ENCODE measurements around the gene PCNX3.
"Not testable (repeated sequence)": the region's sequence is repeated elsewhere in the genome, so short reads cannot be mapped to it uniquely, and the experiment has no call there.

The PCNX3 gene

GRCh38 chr11:65660038-65660437, 44.5 kb downstream of the PCNX3 start:
- H3K27me3 ChIP-seq (ENCODE audit: low read depth), result no peaks in the 10 kb centered on the region
- H3K4me1 ChIP-seq, result peaks cover 3% of the 10 kb centered on the region
- no peak overlapping the region for H3K4me3 ChIP-seq
- no peak for DNase-seq (ENCODE audit: low spot score in 2 of 2)
- in situ Hi-C loops (cut with MboI; ENCODE audit: low sequenced_read_pairs), result no loop called here
- no peaks in the 10 kb centered on the region for H3K9me3 ChIP-seq
- H3K36me3 ChIP-seq (replicated peaks), result peaks cover 63% of the 10 kb centered on the region

GRCh38 chr11:65660908-65661307, 45.3 kb downstream of the PCNX3 start:
- in situ Hi-C loops (cut with MboI; ENCODE audit: low sequenced_read_pairs); H3K27me3 ChIP-seq (ENCODE audit: low read depth); DNase-seq (ENCODE audit: low spot score in 2 of 2); H3K4me3 ChIP-seq; H3K9me3 ChIP-seq; H3K4me1 ChIP-seq: not testable (repeated sequence)
- H3K36me3 ChIP-seq (replicated peaks), result peaks cover 54% of the 10 kb centered on the region

GRCh38 chr11:65661599-65662246, 46.1 kb downstream of the PCNX3 start:
- Histone ChIP-seq H3K27me3 (ENCODE audit: low read depth) (no peaks in the 10 kb centered on the region), H3K36me3 (replicated peaks) (peaks cover 47% of the 10 kb centered on the region), H3K4me1 (peaks cover 3% of the 10 kb centered on the region), H3K4me3 (peak overlapping the region; percentile 79), H3K9me3 (no peaks in the 10 kb centered on the region)
- in situ Hi-C loops (cut with MboI; ENCODE audit: low sequenced_read_pairs), result no loop called here
- DNase-seq (ENCODE audit: low spot score in 2 of 2), result no peak

GRCh38 chr11:65662247-65662798, 46.7 kb downstream of the PCNX3 start:
- Histone ChIP-seq H3K36me3 (replicated peaks) (peaks cover 41% of the 10 kb centered on the region), H3K27me3 (ENCODE audit: low read depth) (no peaks in the 10 kb centered on the region), H3K9me3 (no peaks in the 10 kb centered on the region), H3K4me3 (peak overlapping the region; percentile 79), H3K4me1 (peaks cover 3% of the 10 kb centered on the region)
- in situ Hi-C loops (cut with MboI; ENCODE audit: low sequenced_read_pairs), result no loop called here
- DNase-seq (ENCODE audit: low spot score in 2 of 2), result no peak

GRCh38 chr11:65662799-65663638, 47.4 kb downstream of the PCNX3 start, which contains the start of gene RELA:
TSS of gene RELA (minus strand) at chr11:65662916. CDS start at chr11:65662832, 84 bp downstream.
- no peaks in the 10 kb centered on the region for H3K27me3 ChIP-seq (ENCODE audit: low read depth)
- in situ Hi-C loops (cut with MboI; ENCODE audit: low sequenced_read_pairs), result no loop called here
- H3K36me3 ChIP-seq (replicated peaks), result peaks cover 35% of the 10 kb centered on the region
- no peaks in the 10 kb centered on the region for H3K9me3 ChIP-seq
- peak; percentile 90 to 95 for DNase-seq (ENCODE audit: low spot score in 2 of 2)
- peak within 1 kb of the TSS; percentile 79 for H3K4me3 ChIP-seq
- H3K4me1 ChIP-seq, result peaks cover 3% of the 10 kb centered on the region

GRCh38 chr11:65663639-65664200, 48.1 kb downstream of the PCNX3 start:
- Histone ChIP-seq H3K4me3 (peak overlapping the region; percentile 79), H3K9me3 (no peaks in the 10 kb centered on the region), H3K36me3 (replicated peaks) (peaks cover 28% of the 10 kb centered on the region), H3K27me3 (ENCODE audit: low read depth) (no peaks in the 10 kb centered on the region), H3K4me1 (peaks cover 3% of the 10 kb centered on the region)
- peak in 1 of 2 experiments; percentile 56 for DNase-seq (ENCODE audit: low spot score in 2 of 2)
- in situ Hi-C loops (cut with MboI; ENCODE audit: low sequenced_read_pairs), result no loop called here

GRCh38 chr11:65672180-65672860, 56.7 kb downstream of the PCNX3 start:
- Histone ChIP-seq H3K27me3 (ENCODE audit: low read depth) (no peaks in the 10 kb centered on the region), H3K36me3 (replicated peaks) (no peaks in the 10 kb centered on the region), H3K4me3 (no peak overlapping the region), H3K4me1 (no peaks in the 10 kb centered on the region), H3K9me3 (no peaks in the 10 kb centered on the region)
- in situ Hi-C loops (cut with MboI; ENCODE audit: low sequenced_read_pairs), result no loop called here
- no peak for DNase-seq (ENCODE audit: low spot score in 2 of 2)

- Histone ChIP-seq H3K27me3 (ENCODE audit: low read depth) (no peaks in the 10 kb centered on the region), H3K4me1 (no peaks in the 10 kb centered on the region), H3K36me3 (replicated peaks) (no peaks in the 10 kb centered on the region), H3K4me3 (no peak overlapping the region), H3K9me3 (no peaks in the 10 kb centered on the region)
- in situ Hi-C loops (cut with MboI; ENCODE audit: low sequenced_read_pairs), result no loop called here
- DNase-seq (ENCODE audit: low spot score in 2 of 2), result no peak
These were observed 57.4 kb downstream of the PCNX3 start for GRCh38 chr11:65672982-65673381.

GRCh38 chr11:65680192-65680743, 64.7 kb downstream of the PCNX3 start:
- Histone ChIP-seq H3K4me1 (no peaks in the 10 kb centered on the region), H3K36me3 (replicated peaks) (no peaks in the 10 kb centered on the region), H3K27me3 (ENCODE audit: low read depth) (peaks cover 10% of the 10 kb centered on the region), H3K4me3 (no peak overlapping the region), H3K9me3 (no peaks in the 10 kb centered on the region)
- in situ Hi-C loops (cut with MboI; ENCODE audit: low sequenced_read_pairs), result no loop called here
- no peak for DNase-seq (ENCODE audit: low spot score in 2 of 2)

GRCh38 chr11:65683480-65683879, 67.9 kb downstream of the PCNX3 start:
- DNase-seq (ENCODE audit: low spot score in 2 of 2); H3K4me1 ChIP-seq; H3K36me3 ChIP-seq (replicated peaks); H3K4me3 ChIP-seq; in situ Hi-C loops (cut with MboI; ENCODE audit: low sequenced_read_pairs); H3K9me3 ChIP-seq: not testable (repeated sequence)
- H3K27me3 ChIP-seq (ENCODE audit: low read depth), result peaks cover 10% of the 10 kb centered on the region

GRCh38 chr11:65685981-65686380, 70.4 kb downstream of the PCNX3 start:
- Histone ChIP-seq H3K4me1 (no peaks in the 10 kb centered on the region), H3K9me3 (no peaks in the 10 kb centered on the region), H3K27me3 (ENCODE audit: low read depth) (peaks cover 10% of the 10 kb centered on the region), H3K36me3 (replicated peaks) (no peaks in the 10 kb centered on the region), H3K4me3 (no peak overlapping the region)
- in situ Hi-C loops (cut with MboI; ENCODE audit: low sequenced_read_pairs), result no loop called here
- no peak for DNase-seq (ENCODE audit: low spot score in 2 of 2)
